NCI-H1048 (cell line): ENCODE results near the gene CYB561.

Experiments
- DNase-seq: peaks from one replicate; lab custom pipeline; 2025; lab: John Stamatoyannopoulos, UW

CYB561 gene

GRCh38 chr17:63433746-63434591 lies 12.1 kb downstream of the CYB561 start:
- no peak for DNase-seq

GRCh38 chr17:63431939-63432804 lies 13.9 kb downstream of the CYB561 start:
- DNase-seq: no peak

- no peak for DNase-seq
Measured at GRCh38 chr17:63431618-63431938, 14.5 kb downstream of the CYB561 start.

GRCh38 chr17:63430223-63430622 lies 15.9 kb downstream of the CYB561 start:
- no peak for DNase-seq

- DNase-seq: no peak
Measured at GRCh38 chr17:63429766-63430165, 16.3 kb downstream of the CYB561 start.

GRCh38 chr17:63426917-63427308 lies 19.2 kb downstream of the CYB561 start:
- DNase-seq: no peak

GRCh38 chr17:63426041-63426916 lies 19.8 kb downstream of the CYB561 start:
- no peak for DNase-seq

- peak; percentile 54 for DNase-seq
Measured at GRCh38 chr17:63425483-63425882, 20.6 kb downstream of the CYB561 start.

GRCh38 chr17:63423963-63424362 lies 22.1 kb downstream of the CYB561 start:
- DNase-seq: no peak

GRCh38 chr17:63423251-63423950 lies 22.7 kb downstream of the CYB561 start:
- DNase-seq: no peak

- no peak for DNase-seq
Measured at GRCh38 chr17:63421681-63422645, 24.1 kb downstream of the CYB561 start.

GRCh38 chr17:63420868-63421680 lies 25.0 kb downstream of the CYB561 start:
- DNase-seq: no peak

GRCh38 chr17:63419949-63420867 lies 25.9 kb downstream of the CYB561 start:
- no peak for DNase-seq

GRCh38 chr17:63419398-63419797 lies 26.7 kb downstream of the CYB561 start:
- DNase-seq: no peak

GRCh38 chr17:63418540-63418939 lies 27.6 kb downstream of the CYB561 start:
- DNase-seq: no peak

- DNase-seq: no peak
Measured at GRCh38 chr17:63414222-63414621, 31.9 kb downstream of the CYB561 start.

- DNase-seq: no peak
Measured at GRCh38 chr17:63413128-63413527, 33.0 kb downstream of the CYB561 start.

GRCh38 chr17:63412234-63412633 lies 33.9 kb downstream of the CYB561 start:
- DNase-seq: no peak
